Neural crest cell (in vitro differentiated cells): ENCODE data around the gene DOCK1. TPM values are rescaled to one million over a fixed set of nuclear protein-coding genes. Genes with fewer than 3 reads are reported as not detected.

Experiments used
- DNase-seq: peaks from one replicate; pipeline ENCODE4 v3.0.0; 2021; ENCODE audit warnings: low read depth, mixed read lengths, low spot score
- H3K27ac Mint-ChIP-seq: one replicate; pipeline ENCODE4 v1.8.0; 2021; ENCODE audit warnings: mild to moderate bottlenecking, mixed read lengths; ENCODE audit not compliant: unreplicated experiment
- H3K27me3 Mint-ChIP-seq: 2 replicates; pipeline ENCODE4 v1.8.0; 2021; ENCODE audit warnings: low read depth, mild to moderate bottlenecking, mixed read lengths
- H3K36me3 Mint-ChIP-seq: 2 replicates; pipeline ENCODE4 v1.8.0; 2021; ENCODE audit warnings: low read depth, mild to moderate bottlenecking, mixed read lengths
- H3K4me1 Mint-ChIP-seq: 2 replicates; pipeline ENCODE4 v1.8.0; 2021; ENCODE audit warnings: mixed read lengths
- H3K4me3 Mint-ChIP-seq: one replicate; pipeline ENCODE4 v1.8.0; 2021; ENCODE audit warnings: mild to moderate bottlenecking, mixed read lengths
- H3K9me3 Mint-ChIP-seq: 2 replicates; pipeline ENCODE4 v1.8.0; 2021; ENCODE audit warnings: mixed read lengths
- total RNA-seq: library from RNA; stranded (reverse); gene quantifications from 2 replicates; pipeline ENCODE4 v1.2.1, GENCODE V29; 2021
- TF ChIP-seq, protein P1 (sequence below): fragments of 200-600 bp; sonication (generic); conservative IDR thresholded peaks from 2 replicates; pipeline ENCODE4 v1.5.0; 2021; ENCODE audit warnings: antibody characterized with exemption, mild to moderate bottlenecking

DOCK1 gene
- total RNA-seq, 1 donor from 2014 or later, result 55.8 TPM

DNA sequence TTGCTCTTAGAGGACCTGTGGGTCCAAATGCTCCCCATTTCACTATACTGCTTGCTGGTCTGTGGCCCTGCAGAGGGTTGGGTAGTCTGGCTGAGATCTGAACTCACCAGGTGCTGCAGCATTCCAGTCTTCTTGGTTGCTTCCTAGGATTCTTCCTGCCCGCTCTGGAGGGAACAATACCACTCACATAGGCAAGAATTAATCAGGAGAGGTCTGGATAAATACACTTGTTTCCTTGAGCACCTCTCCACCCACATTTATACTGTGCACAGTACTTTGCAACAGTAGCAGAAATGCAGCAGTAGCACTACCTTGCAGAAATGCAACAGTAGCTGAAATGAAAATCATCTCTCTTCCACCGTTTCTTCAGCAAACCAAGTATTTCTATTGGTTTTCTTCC lies 165.9 kb downstream of the DOCK1 start:
- Mint-ChIP-seq H3K27ac (no peak overlapping the region), H3K4me3 (no peak overlapping the region), H3K27me3 (no peaks in the 10 kb centered on the region), H3K9me3 (no peaks in the 10 kb centered on the region), H3K4me1 (no peaks in the 10 kb centered on the region), H3K36me3 (peaks cover 38% of the 10 kb centered on the region)
- DNase-seq, result no peak
- TF ChIP-seq, protein P1, sequence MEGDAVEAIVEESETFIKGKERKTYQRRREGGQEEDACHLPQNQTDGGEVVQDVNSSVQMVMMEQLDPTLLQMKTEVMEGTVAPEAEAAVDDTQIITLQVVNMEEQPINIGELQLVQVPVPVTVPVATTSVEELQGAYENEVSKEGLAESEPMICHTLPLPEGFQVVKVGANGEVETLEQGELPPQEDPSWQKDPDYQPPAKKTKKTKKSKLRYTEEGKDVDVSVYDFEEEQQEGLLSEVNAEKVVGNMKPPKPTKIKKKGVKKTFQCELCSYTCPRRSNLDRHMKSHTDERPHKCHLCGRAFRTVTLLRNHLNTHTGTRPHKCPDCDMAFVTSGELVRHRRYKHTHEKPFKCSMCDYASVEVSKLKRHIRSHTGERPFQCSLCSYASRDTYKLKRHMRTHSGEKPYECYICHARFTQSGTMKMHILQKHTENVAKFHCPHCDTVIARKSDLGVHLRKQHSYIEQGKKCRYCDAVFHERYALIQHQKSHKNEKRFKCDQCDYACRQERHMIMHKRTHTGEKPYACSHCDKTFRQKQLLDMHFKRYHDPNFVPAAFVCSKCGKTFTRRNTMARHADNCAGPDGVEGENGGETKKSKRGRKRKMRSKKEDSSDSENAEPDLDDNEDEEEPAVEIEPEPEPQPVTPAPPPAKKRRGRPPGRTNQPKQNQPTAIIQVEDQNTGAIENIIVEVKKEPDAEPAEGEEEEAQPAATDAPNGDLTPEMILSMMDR, result no peak

DNA sequence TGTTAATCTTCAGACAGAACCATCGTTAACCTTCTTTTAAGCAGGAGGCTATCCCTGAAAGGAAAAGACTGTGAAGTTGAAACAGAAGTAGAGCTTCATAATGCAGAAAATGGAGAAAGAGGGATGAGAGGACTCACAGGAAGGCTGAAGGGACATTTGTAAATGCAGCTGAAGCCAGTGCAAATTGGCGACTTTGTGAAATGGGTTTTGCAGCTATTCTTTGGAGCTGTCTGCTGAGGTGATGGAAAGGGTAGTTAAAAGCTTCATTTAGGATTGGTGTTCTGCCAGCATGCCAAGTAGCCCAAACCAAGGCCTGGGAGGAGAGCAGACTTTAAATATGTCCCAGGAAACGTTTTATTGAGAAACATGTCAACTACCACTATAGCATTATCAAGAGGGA lies 168.4 kb downstream of the DOCK1 start:
- H3K27ac Mint-ChIP-seq, result no peak overlapping the region
- no peak overlapping the region for H3K4me3 Mint-ChIP-seq
- TF ChIP-seq, protein P1, result no peak
- H3K9me3 Mint-ChIP-seq, result no peaks in the 10 kb centered on the region
- peaks cover 33% of the 10 kb centered on the region for H3K36me3 Mint-ChIP-seq
- no peak for DNase-seq
- no peaks in the 10 kb centered on the region for H3K4me1 Mint-ChIP-seq
- no peaks in the 10 kb centered on the region for H3K27me3 Mint-ChIP-seq

DNA sequence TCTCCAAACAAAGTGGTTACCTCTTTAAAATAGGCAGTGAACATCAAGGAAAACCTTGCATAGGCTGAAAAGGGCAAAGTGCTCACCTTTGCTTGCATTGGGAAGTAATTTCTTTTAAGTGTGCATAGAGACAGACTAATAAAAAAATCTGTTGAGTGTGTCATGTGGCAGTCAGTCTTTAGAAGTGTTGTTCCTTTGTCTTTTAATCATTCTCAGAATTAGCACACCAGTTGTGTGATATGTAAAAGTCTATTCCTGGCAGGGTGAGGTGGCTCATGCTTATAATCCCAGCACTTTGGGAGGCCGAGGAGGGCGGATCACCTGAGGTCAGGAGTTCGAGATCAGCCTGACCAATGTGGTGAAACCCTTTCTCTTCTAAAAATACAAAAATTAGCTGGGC lies 174.2 kb downstream of the DOCK1 start:
- DNase-seq, result no peak
- Mint-ChIP-seq H3K4me1 (no peaks in the 10 kb centered on the region), H3K27me3 (no peaks in the 10 kb centered on the region), H3K9me3 (no peaks in the 10 kb centered on the region), H3K27ac (no peak overlapping the region), H3K4me3 (no peak overlapping the region), H3K36me3 (peaks cover 30% of the 10 kb centered on the region)
- TF ChIP-seq, protein P1, result no peak

DNA sequence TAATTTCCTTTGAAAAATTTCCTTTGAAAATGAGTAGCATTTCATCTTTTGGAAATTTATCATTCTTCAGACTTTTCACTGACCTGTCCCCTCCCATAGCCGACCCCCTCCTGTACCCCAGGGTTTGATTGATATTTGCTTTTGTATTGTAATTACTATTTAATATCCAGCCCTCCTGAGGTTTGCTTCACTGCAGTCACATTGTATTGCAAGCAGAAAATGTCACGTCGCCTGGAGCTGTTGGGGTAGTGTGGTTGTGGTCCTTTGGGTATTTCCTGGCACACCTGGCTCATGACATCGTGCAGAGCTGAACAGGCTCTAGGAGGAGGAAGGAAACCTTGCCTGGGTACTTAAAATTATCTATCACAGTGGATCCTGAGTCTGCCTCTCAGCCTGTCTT lies 175.1 kb downstream of the DOCK1 start:
- peaks cover 28% of the 10 kb centered on the region for H3K36me3 Mint-ChIP-seq
- H3K27me3 Mint-ChIP-seq, result no peaks in the 10 kb centered on the region
- H3K9me3 Mint-ChIP-seq, result no peaks in the 10 kb centered on the region
- no peak for DNase-seq
- no peaks in the 10 kb centered on the region for H3K4me1 Mint-ChIP-seq
- H3K4me3 Mint-ChIP-seq, result no peak overlapping the region
- H3K27ac Mint-ChIP-seq, result no peak overlapping the region
- TF ChIP-seq, protein P1, result no peak

DNA sequence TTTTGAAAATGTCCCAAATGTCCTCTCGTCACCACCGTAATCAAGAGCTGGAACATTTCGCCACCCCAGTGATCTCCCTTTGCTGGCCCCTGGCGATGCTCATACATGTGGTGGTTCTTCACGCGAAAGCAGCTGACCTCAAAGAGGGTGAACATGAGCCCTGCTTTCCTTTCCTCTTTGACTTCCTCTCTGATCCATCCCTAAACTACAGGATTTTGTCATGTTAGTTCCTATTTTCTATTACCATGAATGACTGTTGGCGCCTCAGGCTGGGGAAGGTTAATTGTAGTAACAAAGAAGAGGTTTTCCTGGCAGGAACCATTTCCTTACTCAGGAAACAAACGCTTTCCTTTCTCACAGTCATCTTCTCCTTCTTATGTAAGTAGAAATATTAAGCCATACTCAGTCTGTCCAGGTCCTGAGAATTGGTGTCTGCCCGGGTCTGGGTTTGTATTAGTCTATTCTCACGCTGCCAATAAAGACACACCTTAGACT lies 176.7 kb downstream of the DOCK1 start:
- no peaks in the 10 kb centered on the region for H3K9me3 Mint-ChIP-seq
- H3K27me3 Mint-ChIP-seq, result no peaks in the 10 kb centered on the region
- no peak for DNase-seq
- no peak overlapping the region for H3K27ac Mint-ChIP-seq
- no peak overlapping the region for H3K4me3 Mint-ChIP-seq
- TF ChIP-seq, protein P1, result no peak
- no peaks in the 10 kb centered on the region for H3K4me1 Mint-ChIP-seq
- H3K36me3 Mint-ChIP-seq, result peaks cover 22% of the 10 kb centered on the region

DNA sequence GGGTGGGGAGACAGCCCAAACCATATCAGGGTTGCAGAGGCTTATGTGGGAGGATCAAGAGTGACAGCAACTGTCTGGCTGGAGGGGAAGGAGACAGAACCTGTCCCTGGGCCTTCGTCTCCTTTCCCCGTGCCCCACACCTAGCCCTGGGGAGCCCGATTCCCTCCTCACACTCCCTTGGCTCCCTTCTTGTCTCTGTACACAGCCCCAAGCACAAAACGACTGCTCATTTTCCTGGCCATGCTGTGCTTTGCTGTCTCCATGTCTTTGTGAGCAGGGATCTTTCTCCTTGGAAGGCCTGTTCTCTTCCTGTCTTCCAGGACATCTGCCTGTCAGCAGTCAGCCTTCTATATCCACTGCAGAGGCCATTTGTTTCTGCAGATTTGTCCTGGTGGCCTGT lies 177.4 kb downstream of the DOCK1 start:
- no peak overlapping the region for H3K27ac Mint-ChIP-seq
- no peak for DNase-seq
- H3K27me3 Mint-ChIP-seq, result no peaks in the 10 kb centered on the region
- no peaks in the 10 kb centered on the region for H3K9me3 Mint-ChIP-seq
- no peak overlapping the region for H3K4me3 Mint-ChIP-seq
- peaks cover 19% of the 10 kb centered on the region for H3K36me3 Mint-ChIP-seq
- TF ChIP-seq, protein P1, result no peak
- H3K4me1 Mint-ChIP-seq, result no peaks in the 10 kb centered on the region
